ENCODE measurements around the gene PIK3CD. TPM values are rescaled to one million over a fixed set of nuclear protein-coding genes. Genes with fewer than 3 reads are reported as not detected.
A peak's percentile ranks its signal among the peaks of the same experiment; 100 is the strongest.

Gene PIK3CD
- total and polyA plus RNA-seq, 10 of the 15 experiments (the other 5 are each of a cell fraction or from before 2014, with no cell fraction given) = 7.0 to 101 (median 51.1) TPM

GRCh38 chr1:9719978-9720722, 68.6 kb downstream of the PIK3CD start:
- peaks cover 23 to 89% of the 10 kb centered on the region in 2 experiments for H3K36me3 ChIP-seq (ENCODE audit: control insufficient read depth in 2 of 2, insufficient read depth in 2 of 2, low read length in 1 of 2)
- no peak for FAIRE-seq
- no peak overlapping the region for H2AFZ ChIP-seq (ENCODE audit: control insufficient read depth, low read depth, low read length)
- BruUV-seq (replicated peaks) = no TSS peak
- in situ Hi-C loops (cut with MboI) = no loop called here
- ChIA-PET POLR2A (interaction anchor here (0.6 kb wide), 1 partner anchor 299 kb away, joined by 3 read pairs; no protein-coding TSS in a partner anchor), RAD21 (ENCODE audit: unreplicated experiment) (interaction anchor here (0.7 to 2.7 kb wide), 2 partner anchors 92 to 141 kb away, joined by 3 to 20 read pairs; no protein-coding TSS in a partner anchor), CTCF (interaction anchor here (1.5 to 3.2 kb wide), 3 partner anchors 32 to 104 kb away, joined by 5 to 16 read pairs (median 6); no protein-coding TSS in a partner anchor), SMC1A (ENCODE audit: uncharacterized antibody, unreplicated experiment) (interaction anchor here (2.5 kb wide), 1 partner anchor 91 kb away, joined by 7 read pairs; no protein-coding TSS in a partner anchor)
- H3K4me3 ChIP-seq = no peak overlapping the region
- H3K79me2 ChIP-seq (ENCODE audit: control insufficient read depth, insufficient read depth, low read length) = no peaks in the 10 kb centered on the region; the same call in 1 of the 2 replicates
- no peaks in the 10 kb centered on the region for H3K27me3 ChIP-seq (replicated peaks in 1 of 2; ENCODE audit: control insufficient read depth in 2 of 2, insufficient read depth in 2 of 2, low read length in 1 of 2)
- no peak for ATAC-seq
- no peak for DNase-seq (ENCODE audit: low read depth, low spot score)
- H3K4me1 ChIP-seq (ENCODE audit: control insufficient read depth, insufficient read depth, low read length) = peaks cover 23% of the 10 kb centered on the region
- no peak overlapping the region for H3K4me2 ChIP-seq (ENCODE audit: control insufficient read depth, insufficient read depth)
- H3K9ac ChIP-seq (ENCODE audit: control insufficient read depth, insufficient read depth, low read length) = no peak overlapping the region
- 0 out of 6 replicates have a peak, but pooled peaks of 1 of the 3 experiments have one; percentile 9 for TF ChIP-seq CTCF (IDR thresholded peaks at IDR 0.05 in 2 of 3, conservative IDR thresholded peaks at IDR 0.05 in 1 of 3; ENCODE audit: control insufficient read depth in 2 of 3, extremely low read depth in 1 of 3, insufficient read depth in 1 of 3, low read depth in 3 of 3, low read length in 3 of 3)
- TF ChIP-seq CHD4 (IDR thresholded peaks at IDR 0.05) = no peak
- no peaks in the 10 kb centered on the region; the same call in 1 of the 2 replicates for H4K20me1 ChIP-seq (ENCODE audit: control insufficient read depth, insufficient read depth)
- no peak overlapping the region for H3K27ac ChIP-seq (ENCODE audit: control insufficient read depth, insufficient read depth)
- H3K9me3 ChIP-seq (replicated peaks; ENCODE audit: control insufficient read depth, insufficient read depth, low read length) = no peaks in the 10 kb centered on the region; the same call in 2 of the 3 replicates
- WGBS (ENCODE audit: insufficient coverage, insufficient replicate concordance, low lambda C conversion rate, missing lambda C conversion rate) = 88% methylated on average over 29 of the region's 36 CpGs
- intact Hi-C loops (cut with micrococcal nuclease; ENCODE audit: unreplicated experiment) = no loop called here
